Mesenchymal stem cell (in vitro differentiated cells and primary cell): Measurements from ENCODE around the gene IKZF3.
"Not testable (repeated sequence)": the region's sequence is repeated elsewhere in the genome, so short reads cannot be mapped to it uniquely, and the experiment has no call there.

Source experiments
- DNase-seq: peaks from one replicate; pipeline ENCODE4 v3.0.0-alpha.2; 2013
- H2AFZ ChIP-seq: one replicate; pipeline ENCODE4 v1.6.1; 2013; ENCODE audit warnings: low read depth, mild to moderate bottlenecking, control low read depth, inconsistent platforms, low read length, moderate library complexity
- H2AK5ac ChIP-seq: 2 replicates; pipeline ENCODE4 v1.6.1; 2013; ENCODE audit warnings: low read length, moderate library complexity, mild to moderate bottlenecking, inconsistent platforms; ENCODE audit not compliant: severe bottlenecking
- H2BK120ac ChIP-seq: one replicate; pipeline ENCODE4 v1.6.1; 2013; ENCODE audit warnings: low read depth, mild to moderate bottlenecking, inconsistent platforms, low read length, moderate library complexity
- H2BK12ac ChIP-seq, 2 experiments: one replicate each; pipeline ENCODE4 v1.6.1; 2013; ENCODE audit warnings: inconsistent platforms in 2 of 2, low read length in 2 of 2, mild to moderate bottlenecking in 2 of 2, moderate library complexity in 2 of 2, control low read depth in 1 of 2
- H2BK15ac ChIP-seq: one replicate; pipeline ENCODE4 v1.6.1; 2013; ENCODE audit warnings: mild to moderate bottlenecking, low read depth, inconsistent platforms; ENCODE audit not compliant: poor library complexity, severe bottlenecking
- H2BK5ac ChIP-seq: 2 replicates; pipeline ENCODE4 v1.6.1; 2013; ENCODE audit warnings: low read depth, mild to moderate bottlenecking, low read length, control low read depth, inconsistent platforms; ENCODE audit not compliant: poor library complexity, severe bottlenecking
- H3K14ac ChIP-seq, 2 experiments: one replicate each; pipeline ENCODE4 v1.6.1; 2013; ENCODE audit warnings: inconsistent platforms in 2 of 2, low read length in 2 of 2, control low read depth in 1 of 2, mild to moderate bottlenecking in 1 of 2, moderate library complexity in 1 of 2
- H3K18ac ChIP-seq, 2 experiments: one replicate each; pipeline ENCODE4 v1.6.1; 2013; ENCODE audit warnings: inconsistent platforms in 2 of 2, low read length in 2 of 2, control low read depth in 1 of 2, low read depth in 1 of 2, mild to moderate bottlenecking in 1 of 2
- H3K23ac ChIP-seq, 2 experiments: one replicate each; pipeline ENCODE4 v1.6.1; 2013; ENCODE audit warnings: inconsistent platforms in 2 of 2, low read length in 2 of 2, mild to moderate bottlenecking in 2 of 2, moderate library complexity in 2 of 2, control low read depth in 1 of 2
- H3K27ac ChIP-seq: 2 replicates; pipeline ENCODE4 v1.5.1; 2013; ENCODE audit warnings: mild to moderate bottlenecking, moderate library complexity, low read length, control low read depth, inconsistent platforms; ENCODE audit not compliant: poor library complexity, severe bottlenecking
- H3K27me3 ChIP-seq, 2 experiments: 2 replicates each; pipeline versions ENCODE4 v1.6.1 to v1.7.0; 2013; ENCODE audit warnings: low read length in 2 of 2, mild to moderate bottlenecking in 2 of 2, moderate library complexity in 2 of 2, control low read depth in 1 of 2, inconsistent platforms in 1 of 2; ENCODE audit not compliant: control insufficient read depth in 1 of 2, insufficient read depth in 1 of 2
- H3K36me3 ChIP-seq, 2 experiments: 2 replicates each; pipeline versions ENCODE4 v1.6.1 to v1.7.0; 2013; ENCODE audit warnings: low read length in 2 of 2, control low read depth in 1 of 2, inconsistent platforms in 1 of 2, low read depth in 1 of 2, mild to moderate bottlenecking in 1 of 2; ENCODE audit not compliant: insufficient read depth in 2 of 2, control insufficient read depth in 1 of 2
- H3K4ac ChIP-seq, 2 experiments: one replicate each; pipeline ENCODE4 v1.6.1; 2013; ENCODE audit warnings: inconsistent platforms in 2 of 2, low read length in 2 of 2, mild to moderate bottlenecking in 2 of 2, moderate library complexity in 2 of 2, control low read depth in 1 of 2, low read depth in 1 of 2
- H3K4me1 ChIP-seq: 2 replicates; pipeline ENCODE4 v1.6.1; 2013; ENCODE audit warnings: low read depth, low read length, control low read depth; ENCODE audit not compliant: control insufficient read depth, insufficient read depth
- H3K4me2 ChIP-seq: 2 replicates; pipeline ENCODE4 v1.6.1; 2013; ENCODE audit warnings: low read length, mild to moderate bottlenecking, inconsistent platforms; ENCODE audit not compliant: poor library complexity, severe bottlenecking
- H3K4me3 ChIP-seq, 2 experiments: 2 replicates each; pipeline versions ENCODE4 v1.5.1 to v1.7.0; 2013; ENCODE audit warnings: low read length in 2 of 2, mild to moderate bottlenecking in 2 of 2, control low read depth in 1 of 2, low read depth in 1 of 2; ENCODE audit not compliant: insufficient read depth in 1 of 2
- H3K79me1 ChIP-seq: replicated peaks from 2 replicates; pipeline ENCODE4 v1.6.1; 2013; ENCODE audit warnings: mild to moderate bottlenecking, control low read depth, low read length, inconsistent platforms; ENCODE audit not compliant: poor library complexity, severe bottlenecking
- H3K9ac ChIP-seq: 2 replicates; pipeline ENCODE4 v1.7.0; 2013; ENCODE audit warnings: mild to moderate bottlenecking, low read length, moderate library complexity
- H3K9me3 ChIP-seq: 2 replicates; pipeline ENCODE4 v1.7.0; 2013; ENCODE audit warnings: mild to moderate bottlenecking, low read length; ENCODE audit not compliant: control insufficient read depth
- H4K8ac ChIP-seq: one replicate; pipeline ENCODE4 v1.6.1; 2013; ENCODE audit warnings: inconsistent platforms, mild to moderate bottlenecking, low read length, moderate library complexity
- H4K91ac ChIP-seq: one replicate; pipeline ENCODE4 v1.6.1; 2013; ENCODE audit warnings: mild to moderate bottlenecking, low read length, inconsistent platforms
- WGBS: methylation state at CpG from one replicate; pipeline ENCODE4 v1.1.7; 2013; ENCODE audit warnings: mixed read lengths; 5-methylcytosine and 5-hydroxymethylcytosine counted together

IKZF3 gene

DNA sequence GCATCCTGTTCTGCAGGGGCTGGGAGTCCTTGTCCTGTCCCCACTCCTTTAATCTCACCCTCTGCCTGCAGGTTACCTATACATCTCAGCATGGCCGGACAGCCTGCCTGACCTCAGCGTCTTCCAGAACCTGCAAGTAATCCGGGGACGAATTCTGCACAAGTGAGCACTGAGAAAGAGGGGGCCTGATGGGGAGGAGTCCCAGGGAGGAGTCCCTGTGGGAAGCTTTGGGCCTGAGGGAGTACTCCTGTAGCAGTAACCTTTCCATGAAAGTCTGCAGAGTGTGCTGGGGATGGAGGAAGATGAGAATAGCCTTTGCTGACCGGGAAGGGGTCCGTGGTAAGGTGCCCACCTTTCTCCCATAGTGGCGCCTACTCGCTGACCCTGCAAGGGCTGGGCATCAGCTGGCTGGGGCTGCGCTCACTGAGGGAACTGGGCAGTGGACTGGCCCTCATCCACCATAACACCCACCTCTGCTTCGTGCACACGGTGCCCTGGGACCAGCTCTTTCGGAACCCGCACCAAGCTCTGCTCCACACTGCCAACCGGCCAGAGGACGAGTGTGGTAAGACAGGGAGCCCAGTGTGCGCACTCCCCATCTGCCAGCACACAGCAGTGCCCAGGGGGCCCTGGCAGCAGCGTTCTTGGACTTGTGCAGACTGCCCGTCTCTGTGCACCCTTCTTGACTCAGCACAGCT lies 148.6 kb downstream of the IKZF3 start:
- no peak overlapping the region for H3K14ac ChIP-seq
- no peak overlapping the region for H2BK5ac ChIP-seq
- H2BK120ac ChIP-seq: no peak overlapping the region
- peaks cover 70 to 73% of the 10 kb centered on the region in 2 experiments for H3K36me3 ChIP-seq
- WGBS: 96% methylated on average over 18 of the region's 18 CpGs
- no peak overlapping the region for H4K91ac ChIP-seq
- no peaks in the 10 kb centered on the region for H3K27me3 ChIP-seq
- H3K4me3 ChIP-seq: no peak overlapping the region
- no peak overlapping the region for H3K4ac ChIP-seq
- peaks cover 5% of the 10 kb centered on the region for H3K4me1 ChIP-seq
- H2AFZ ChIP-seq: no peak overlapping the region
- no peak overlapping the region for H3K18ac ChIP-seq
- H2AK5ac ChIP-seq: no peak overlapping the region
- H3K23ac ChIP-seq: no peak overlapping the region
- no peak overlapping the region for H3K9ac ChIP-seq
- H3K9me3 ChIP-seq: no peaks in the 10 kb centered on the region
- no peak overlapping the region for H2BK12ac ChIP-seq
- H3K27ac ChIP-seq: no peak overlapping the region
- H2BK15ac ChIP-seq: no peak overlapping the region
- no peak for DNase-seq
- H3K4me2 ChIP-seq: no peak overlapping the region
- peaks cover 25% of the 10 kb centered on the region for H3K79me1 ChIP-seq
- no peak overlapping the region for H4K8ac ChIP-seq

GRCh38 chr17:39714234-39714633 lies 149.9 kb downstream of the IKZF3 start:
- Histone ChIP-seq H3K4me3 (no peak overlapping the region), H2BK5ac (no peak overlapping the region), H3K79me1 (peaks cover 31% of the 10 kb centered on the region), H3K4me1 (peaks cover 2% of the 10 kb centered on the region), H3K23ac (no peak overlapping the region), H2BK120ac (no peak overlapping the region), H4K91ac (no peak overlapping the region), H3K9me3 (no peaks in the 10 kb centered on the region), H2BK15ac (no peak overlapping the region), H3K27ac (no peak overlapping the region), H3K14ac (no peak overlapping the region), H3K36me3 (peaks cover 70 to 75% of the 10 kb centered on the region in 2 experiments), H2AK5ac (no peak overlapping the region), H4K8ac (no peak overlapping the region), H3K18ac (no peak overlapping the region), H2AFZ (no peak overlapping the region), H3K4ac (no peak overlapping the region), H3K9ac (no peak overlapping the region), H3K4me2 (no peak overlapping the region), H3K27me3 (no peaks in the 10 kb centered on the region), H2BK12ac (no peak overlapping the region)
- no peak for DNase-seq
- WGBS: 98% methylated on average over 3 of the region's 4 CpGs

- no peak overlapping the region for H3K23ac ChIP-seq
- H4K91ac ChIP-seq: no peak overlapping the region
- 96% methylated on average over 10 of the region's 10 CpGs for WGBS
- peaks cover 3% of the 10 kb centered on the region for H3K4me1 ChIP-seq
- no peak overlapping the region for H3K18ac ChIP-seq
- H4K8ac ChIP-seq: no peak overlapping the region
- H3K14ac ChIP-seq: no peak overlapping the region
- no peak overlapping the region for H2AFZ ChIP-seq
- DNase-seq: no peak
- H2BK5ac ChIP-seq: no peak overlapping the region
- H2BK12ac ChIP-seq: no peak overlapping the region
- no peak overlapping the region for H3K4ac ChIP-seq
- no peak overlapping the region for H3K4me2 ChIP-seq
- peaks cover 51% of the 10 kb centered on the region for H3K79me1 ChIP-seq
- H2BK120ac ChIP-seq: no peak overlapping the region
- no peak overlapping the region for H3K27ac ChIP-seq
- H3K9me3 ChIP-seq: no peaks in the 10 kb centered on the region
- no peak overlapping the region for H2AK5ac ChIP-seq
- no peak overlapping the region for H3K4me3 ChIP-seq
- no peak overlapping the region for H2BK15ac ChIP-seq
- H3K27me3 ChIP-seq: no peaks in the 10 kb centered on the region
- peaks cover 74 to 85% of the 10 kb centered on the region in 2 experiments for H3K36me3 ChIP-seq
- no peak overlapping the region for H3K9ac ChIP-seq
Measured at GRCh38 chr17:39711851-39712250, 152.3 kb downstream of the IKZF3 start.

GRCh38 chr17:39711071-39711470 lies 153.0 kb downstream of the IKZF3 start:
- H3K9ac ChIP-seq, H3K14ac ChIP-seq, H2BK15ac ChIP-seq, H3K4me1 ChIP-seq, H2BK12ac ChIP-seq, H3K18ac ChIP-seq, H2AK5ac ChIP-seq, H3K4ac ChIP-seq, H3K23ac ChIP-seq, H3K9me3 ChIP-seq, H2AFZ ChIP-seq, DNase-seq, H4K91ac ChIP-seq, H3K27ac ChIP-seq, H3K4me3 ChIP-seq, H3K27me3 ChIP-seq, H2BK120ac ChIP-seq, H4K8ac ChIP-seq, H3K4me2 ChIP-seq, H2BK5ac ChIP-seq: not testable (repeated sequence)
- peaks cover 67 to 85% of the 10 kb centered on the region in 2 experiments for H3K36me3 ChIP-seq
- peaks cover 52% of the 10 kb centered on the region for H3K79me1 ChIP-seq
- WGBS: 95% methylated on average over 11 of the region's 11 CpGs
